SU-DHL-6 (cell line): ENCODE data around the gene TPP1.

ENCODE experiments used
- H2AFZ ChIP-seq: fragments of 200-600 bp; sonication (generic); 2 replicates; pipeline ENCODE4 v1.6.1; 2014; ENCODE audit warnings: low read depth, mild to moderate bottlenecking, moderate library complexity, mixed read lengths, antibody characterized with exemption, low read length; ENCODE audit not compliant: severe bottlenecking
- H3F3A ChIP-seq: fragments of 200-600 bp; shearing (Covaris generic); 2 replicates; pipeline ENCODE4 v1.6.0; 2016; ENCODE audit warnings: antibody characterized with exemption, mild to moderate bottlenecking; ENCODE audit not compliant: insufficient read depth
- H3K27ac ChIP-seq: fragments of 200-600 bp; sonication (generic); 2 replicates; pipeline ENCODE4 v1.5.1; 2016; ENCODE audit warnings: low read depth, mild to moderate bottlenecking, low read length, moderate library complexity, mixed read lengths
- H3K27me3 ChIP-seq: fragments of 200-600 bp; sonication (generic), shearing (Covaris generic); 2 replicates; pipeline ENCODE4 v1.6.0; 2014; ENCODE audit warnings: mild to moderate bottlenecking, low read length
- H3K36me3 ChIP-seq: fragments of 200-600 bp; sonication (generic); 2 replicates; pipeline ENCODE4 v1.6.1; 2014; ENCODE audit warnings: mild to moderate bottlenecking, low read length, mixed read lengths
- H3K4me2 ChIP-seq: fragments of 300-600, 200-600 bp; shearing (Covaris generic), sonication (generic); 2 replicates; pipeline ENCODE4 v1.6.0; 2014; ENCODE audit warnings: low read length, low read depth, mild to moderate bottlenecking; ENCODE audit not compliant: poor library complexity, severe bottlenecking
- H3K4me3 ChIP-seq: fragments of 200-600 bp; sonication (generic); 2 replicates; pipeline ENCODE4 v1.5.1; 2014; ENCODE audit warnings: antibody characterized with exemption, low read length, mild to moderate bottlenecking, mixed read lengths; ENCODE audit not compliant: insufficient read depth, poor library complexity, severe bottlenecking
- H3K79me2 ChIP-seq: fragments of 200-600 bp; sonication (generic); 2 replicates; pipeline ENCODE4 v1.6.1; 2014; ENCODE audit warnings: mild to moderate bottlenecking, low read length, moderate library complexity; ENCODE audit not compliant: insufficient read depth
- H3K9ac ChIP-seq: fragments of 200-600 bp; sonication (generic); 2 replicates; pipeline ENCODE4 v1.7.0; 2014; ENCODE audit warnings: mild to moderate bottlenecking, low read length
- H3K9me2 ChIP-seq: fragments of 200-600 bp; sonication (generic); replicated peaks from 2 replicates; pipeline ENCODE4 v1.6.1; 2014; ENCODE audit warnings: low read length; ENCODE audit not compliant: insufficient read depth
- H3K9me3 ChIP-seq: fragments of 200-600 bp; sonication (generic); 2 replicates; pipeline ENCODE4 v1.6.1; 2014; ENCODE audit warnings: low read length, mixed read lengths; ENCODE audit not compliant: insufficient read depth
- H4K20me1 ChIP-seq: fragments of 200-600 bp; sonication (generic); 2 replicates; pipeline ENCODE4 v1.6.1; 2014; ENCODE audit warnings: low read depth, mild to moderate bottlenecking, antibody characterized with exemption, low read length, moderate library complexity, mixed read lengths
- EZH2phosphoT487 ChIP-seq: fragments of 200-600 bp; sonication (generic), shearing (Covaris generic); conservative IDR thresholded peaks from 2 replicates; pipeline ENCODE4 v1.6.1; 2018; ENCODE audit warnings: mild to moderate bottlenecking, antibody characterized with exemption, low read length, moderate library complexity, mixed read lengths
- TF ChIP-seq, protein P1 (sequence below): fragments of 200-600 bp; sonication (generic); IDR thresholded peaks from one replicate; pipeline ENCODE4 v1.5.1; 2017; ENCODE audit warnings: antibody characterized with exemption, mild to moderate bottlenecking, low read length, moderate library complexity; ENCODE audit not compliant: insufficient read depth, poor library complexity, severe bottlenecking

Gene TPP1

DNA sequence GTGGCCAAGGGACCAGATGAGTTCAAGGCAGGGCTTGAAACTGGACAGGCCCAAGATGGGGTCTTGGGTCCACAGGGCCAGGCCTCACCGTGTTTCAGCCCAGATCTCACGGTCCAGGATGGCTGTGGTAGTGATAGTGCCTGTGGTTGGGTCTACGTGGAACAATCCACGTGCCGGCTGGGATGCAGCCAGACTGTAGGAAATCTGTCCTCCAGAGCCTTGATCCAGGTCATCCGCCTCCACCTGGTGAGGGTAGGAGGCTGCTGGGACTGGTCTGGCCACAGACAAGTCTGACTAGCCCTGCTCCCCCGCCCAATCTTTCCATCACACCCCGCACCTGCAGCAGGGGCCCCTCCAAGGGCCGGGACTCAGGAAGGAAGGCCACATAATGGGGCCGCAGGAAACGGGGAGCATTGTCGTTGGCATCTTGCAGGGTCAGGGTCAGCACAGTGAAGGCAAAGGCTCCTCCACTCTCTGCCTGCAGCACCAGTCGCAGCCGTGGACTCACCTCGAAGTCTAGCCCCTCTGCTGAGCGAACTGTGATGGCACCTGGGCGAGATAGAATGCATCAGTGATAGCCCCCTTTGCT, 6.7 kb upstream of the TPP1 start:
- H3F3A ChIP-seq: no peaks in the 10 kb centered on the region
- no peak overlapping the region for H3K4me3 ChIP-seq
- H3K4me2 ChIP-seq: no peak overlapping the region
- TF ChIP-seq, protein P1, sequence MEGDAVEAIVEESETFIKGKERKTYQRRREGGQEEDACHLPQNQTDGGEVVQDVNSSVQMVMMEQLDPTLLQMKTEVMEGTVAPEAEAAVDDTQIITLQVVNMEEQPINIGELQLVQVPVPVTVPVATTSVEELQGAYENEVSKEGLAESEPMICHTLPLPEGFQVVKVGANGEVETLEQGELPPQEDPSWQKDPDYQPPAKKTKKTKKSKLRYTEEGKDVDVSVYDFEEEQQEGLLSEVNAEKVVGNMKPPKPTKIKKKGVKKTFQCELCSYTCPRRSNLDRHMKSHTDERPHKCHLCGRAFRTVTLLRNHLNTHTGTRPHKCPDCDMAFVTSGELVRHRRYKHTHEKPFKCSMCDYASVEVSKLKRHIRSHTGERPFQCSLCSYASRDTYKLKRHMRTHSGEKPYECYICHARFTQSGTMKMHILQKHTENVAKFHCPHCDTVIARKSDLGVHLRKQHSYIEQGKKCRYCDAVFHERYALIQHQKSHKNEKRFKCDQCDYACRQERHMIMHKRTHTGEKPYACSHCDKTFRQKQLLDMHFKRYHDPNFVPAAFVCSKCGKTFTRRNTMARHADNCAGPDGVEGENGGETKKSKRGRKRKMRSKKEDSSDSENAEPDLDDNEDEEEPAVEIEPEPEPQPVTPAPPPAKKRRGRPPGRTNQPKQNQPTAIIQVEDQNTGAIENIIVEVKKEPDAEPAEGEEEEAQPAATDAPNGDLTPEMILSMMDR: no peak
- TF ChIP-seq EZH2phosphoT487: no peak
- no peaks in the 10 kb centered on the region for H3K36me3 ChIP-seq
- H3K27ac ChIP-seq: no peak overlapping the region
- no peak overlapping the region for H2AFZ ChIP-seq
- H3K9ac ChIP-seq: no peak overlapping the region
- H3K9me2 ChIP-seq: no peaks in the 10 kb centered on the region
- no peaks in the 10 kb centered on the region for H3K79me2 ChIP-seq
- no peaks in the 10 kb centered on the region for H4K20me1 ChIP-seq
- no peaks in the 10 kb centered on the region for H3K27me3 ChIP-seq
- H3K9me3 ChIP-seq: no peaks in the 10 kb centered on the region

DNA sequence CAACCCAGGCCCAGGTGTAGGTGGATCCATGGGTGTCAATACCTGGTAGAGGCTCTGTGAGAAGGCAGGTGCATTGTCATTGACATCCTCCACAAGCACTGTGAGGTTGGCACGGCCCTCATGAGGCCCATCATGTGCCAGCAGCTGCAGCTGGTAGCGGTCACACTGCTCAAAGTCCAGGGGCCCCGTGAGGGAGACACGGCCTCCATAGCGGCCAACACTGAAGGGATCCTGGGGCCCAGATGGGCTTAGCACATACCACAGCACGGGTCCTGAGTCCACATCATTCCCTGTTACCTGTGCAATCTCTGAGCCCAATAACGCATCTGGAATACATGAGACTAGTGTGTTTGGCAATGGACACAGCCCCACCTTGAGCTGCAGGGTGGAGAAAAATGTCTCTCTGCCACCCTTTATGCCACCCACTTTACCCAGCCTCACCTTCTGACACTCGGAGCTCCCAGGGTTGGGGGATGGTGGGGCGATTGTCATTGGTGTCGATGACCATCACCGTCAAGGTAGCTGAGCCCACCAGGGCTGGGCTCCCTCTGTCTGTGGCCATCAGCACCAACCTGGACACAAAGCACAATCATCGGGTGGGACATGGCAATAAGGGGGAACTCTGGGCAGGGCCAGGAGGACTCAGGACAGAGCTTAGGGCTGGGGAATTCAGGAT, 6.1 kb upstream of the TPP1 start:
- H3K4me2 ChIP-seq: no peak overlapping the region
- no peak overlapping the region for H3K27ac ChIP-seq
- no peaks in the 10 kb centered on the region for H3K36me3 ChIP-seq
- no peak overlapping the region for H3K9ac ChIP-seq
- TF ChIP-seq, protein P1: no peak
- no peak for TF ChIP-seq EZH2phosphoT487
- H2AFZ ChIP-seq: no peak overlapping the region
- no peaks in the 10 kb centered on the region for H3K9me2 ChIP-seq
- H4K20me1 ChIP-seq: no peaks in the 10 kb centered on the region
- no peaks in the 10 kb centered on the region for H3K27me3 ChIP-seq
- H3F3A ChIP-seq: no peaks in the 10 kb centered on the region
- no peak overlapping the region for H3K4me3 ChIP-seq
- no peaks in the 10 kb centered on the region for H3K79me2 ChIP-seq
- no peaks in the 10 kb centered on the region for H3K9me3 ChIP-seq

DNA sequence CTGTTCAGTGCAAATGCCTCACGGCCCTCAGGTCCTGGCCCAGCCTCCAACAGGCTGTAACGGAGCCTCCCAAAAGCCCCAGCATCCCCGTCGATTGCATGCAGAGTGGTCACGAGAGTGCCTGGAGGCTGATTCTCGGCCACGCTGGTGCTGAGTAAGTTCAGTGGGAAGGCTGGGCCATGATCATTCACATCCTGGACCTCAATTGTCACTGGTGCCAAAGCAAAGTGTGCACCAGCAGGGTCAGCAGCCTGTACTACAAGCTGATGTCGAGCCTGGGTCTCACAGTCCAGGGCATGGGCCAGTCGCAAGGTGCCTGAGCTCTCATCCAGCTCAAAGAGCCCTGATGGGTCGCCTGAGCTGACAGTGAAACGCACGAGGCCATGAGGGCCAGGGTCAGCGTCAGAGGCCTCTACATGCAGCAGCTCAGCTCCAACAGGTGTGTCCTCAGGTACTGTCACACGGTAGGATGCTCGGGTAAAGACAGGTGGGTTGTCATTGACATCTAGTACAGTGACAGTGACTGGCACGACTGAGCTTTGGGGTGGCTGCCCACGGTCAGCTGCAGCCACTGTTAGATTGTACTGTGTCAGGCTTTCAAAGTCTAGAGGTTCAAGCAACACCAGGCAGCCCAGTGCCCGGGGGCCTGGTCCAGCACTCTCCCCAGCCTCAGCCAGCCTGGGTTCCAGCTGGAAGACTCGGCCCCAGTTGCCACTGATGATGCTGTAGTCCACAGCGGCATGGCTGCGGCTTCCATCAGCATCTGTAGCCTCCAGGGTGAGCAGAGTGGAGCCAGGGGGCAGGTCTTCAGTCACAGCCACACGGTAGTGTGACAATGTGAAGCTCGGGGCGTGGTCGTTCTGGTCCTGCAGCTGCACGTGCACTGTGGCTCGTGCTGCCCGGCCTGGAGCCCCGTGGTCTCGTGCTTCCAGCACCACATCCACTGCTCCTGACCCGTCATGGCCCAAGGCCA, 4.5 kb upstream of the TPP1 start:
- peaks cover 3% of the 10 kb centered on the region; the same call in 1 of the 2 replicates for H3K79me2 ChIP-seq
- no peaks in the 10 kb centered on the region for H3K9me2 ChIP-seq
- H3K9ac ChIP-seq: no peak overlapping the region
- no peaks in the 10 kb centered on the region for H3F3A ChIP-seq
- H3K4me3 ChIP-seq: no peak overlapping the region
- H4K20me1 ChIP-seq: no peaks in the 10 kb centered on the region
- H3K36me3 ChIP-seq: no peaks in the 10 kb centered on the region
- no peak overlapping the region for H3K27ac ChIP-seq
- H3K27me3 ChIP-seq: no peaks in the 10 kb centered on the region
- no peak overlapping the region for H3K4me2 ChIP-seq
- no peak overlapping the region for H2AFZ ChIP-seq
- no peak for TF ChIP-seq EZH2phosphoT487
- TF ChIP-seq, protein P1: no peak
- H3K9me3 ChIP-seq: no peaks in the 10 kb centered on the region
